ENCODE results near the gene MAMDC4. TPM values are rescaled to one million over a fixed set of nuclear protein-coding genes. Genes with fewer than 3 reads are reported as not detected.
"Not testable (repeated sequence)": the region's sequence is repeated elsewhere in the genome, so short reads cannot be mapped to it uniquely, and the experiment has no call there.

The MAMDC4 gene
- total RNA-seq, 1 experiment from 2014 or later, result 0.17 TPM

- no peak for DNase-seq (ENCODE audit: low read depth)
- in situ Hi-C loops (cut with HindIII; ENCODE audit: low pct_unique_long_range_greater_than_20kb, low sequenced_read_pairs), result no loop called here
Measured at GRCh38 chr9:136823136-136824046, 28.8 kb upstream of the MAMDC4 start.

GRCh38 chr9:136824496-136825225, 27.5 kb upstream of the MAMDC4 start:
- in situ Hi-C loops (cut with HindIII; ENCODE audit: low pct_unique_long_range_greater_than_20kb, low sequenced_read_pairs), result no loop called here
- no peak for DNase-seq (ENCODE audit: low read depth)

GRCh38 chr9:136825295-136826187, 26.6 kb upstream of the MAMDC4 start:
- DNase-seq (ENCODE audit: low read depth), result no peak
- in situ Hi-C loops (cut with HindIII; ENCODE audit: low pct_unique_long_range_greater_than_20kb, low sequenced_read_pairs), result no loop called here

GRCh38 chr9:136826188-136826541, 26.0 kb upstream of the MAMDC4 start:
- DNase-seq (ENCODE audit: low read depth), result no peak
- in situ Hi-C loops (cut with HindIII; ENCODE audit: low pct_unique_long_range_greater_than_20kb, low sequenced_read_pairs), result no loop called here

GRCh38 chr9:136826703-136827582, 25.2 kb upstream of the MAMDC4 start:
- in situ Hi-C loops (cut with HindIII; ENCODE audit: low pct_unique_long_range_greater_than_20kb, low sequenced_read_pairs), result no loop called here
- DNase-seq (ENCODE audit: low read depth), result no peak

GRCh38 chr9:136827794-136828473, 24.2 kb upstream of the MAMDC4 start:
- in situ Hi-C loops (cut with HindIII; ENCODE audit: low pct_unique_long_range_greater_than_20kb, low sequenced_read_pairs), result no loop called here
- DNase-seq (ENCODE audit: low read depth), result no peak

- no peak for DNase-seq (ENCODE audit: low read depth)
- in situ Hi-C loops (cut with HindIII; ENCODE audit: low pct_unique_long_range_greater_than_20kb, low sequenced_read_pairs), result no loop called here
Measured at GRCh38 chr9:136828474-136829140, 23.5 kb upstream of the MAMDC4 start.

GRCh38 chr9:136829412-136829811, 22.7 kb upstream of the MAMDC4 start:
- in situ Hi-C loops (cut with HindIII; ENCODE audit: low pct_unique_long_range_greater_than_20kb, low sequenced_read_pairs), result no loop called here
- no peak for DNase-seq (ENCODE audit: low read depth)

- DNase-seq (ENCODE audit: low read depth), result no peak
Measured at GRCh38 chr9:136829981-136830885, 21.9 kb upstream of the MAMDC4 start.

GRCh38 chr9:136831002-136831719, 21.0 kb upstream of the MAMDC4 start:
- in situ Hi-C loops (cut with HindIII; ENCODE audit: low pct_unique_long_range_greater_than_20kb, low sequenced_read_pairs), result no loop called here
- no peak for DNase-seq (ENCODE audit: low read depth)

More at GRCh38 chr9:136829981-136830885, 21.9 kb upstream of the MAMDC4 start:
- in situ Hi-C loops (cut with HindIII; ENCODE audit: low pct_unique_long_range_greater_than_20kb, low sequenced_read_pairs), result no loop called here

- no peak for DNase-seq (ENCODE audit: low read depth)
- in situ Hi-C loops (cut with HindIII; ENCODE audit: low pct_unique_long_range_greater_than_20kb, low sequenced_read_pairs), result no loop called here
Measured at GRCh38 chr9:136831720-136832104, 20.4 kb upstream of the MAMDC4 start.

- in situ Hi-C loops (cut with HindIII; ENCODE audit: low pct_unique_long_range_greater_than_20kb, low sequenced_read_pairs), result no loop called here
Measured at GRCh38 chr9:136832581-136832980, 19.6 kb upstream of the MAMDC4 start.

GRCh38 chr9:136833381-136834048, 18.6 kb upstream of the MAMDC4 start:
- in situ Hi-C loops (cut with HindIII; ENCODE audit: low pct_unique_long_range_greater_than_20kb, low sequenced_read_pairs); DNase-seq (ENCODE audit: low read depth): not testable (repeated sequence)

More at GRCh38 chr9:136832581-136832980, 19.6 kb upstream of the MAMDC4 start:
- DNase-seq (ENCODE audit: low read depth), result no peak

- DNase-seq (ENCODE audit: low read depth), result no peak
- in situ Hi-C loops (cut with HindIII; ENCODE audit: low pct_unique_long_range_greater_than_20kb, low sequenced_read_pairs), result no loop called here
Measured at GRCh38 chr9:136835162-136835931, 16.8 kb upstream of the MAMDC4 start.
